ENCODE measurements around the gene ZFP1. TPM values are rescaled to one million over a fixed set of nuclear protein-coding genes. Genes with fewer than 3 reads are reported as not detected.

The ZFP1 gene
- total and polyA plus RNA-seq, 2 of the 4 experiments (the other 2 are of a cell fraction) = 3.8 to 16.0 TPM

GRCh38 chr16:75101635-75102034, 46.7 kb upstream of the ZFP1 start:
- ChIA-PET CTCF (no interaction called here), POLR2A (ENCODE audit: unreplicated experiment) (no interaction called here)
- Histone ChIP-seq H3K18ac (ENCODE audit: low read depth, low read length) (no peak overlapping the region), H3K23ac (ENCODE audit: low read depth, low read length) (no peak overlapping the region), H3K36me3 (ENCODE audit: control insufficient read depth, insufficient read depth, low read length) (no peaks in the 10 kb centered on the region), H2BK20ac (ENCODE audit: low read depth, low read length) (no peak overlapping the region), H3K9ac (ENCODE audit: low read depth, low read length) (no peak overlapping the region), H2AFZ (replicated peaks; ENCODE audit: low read length, poor library complexity) (no peak overlapping the region), H3K4ac (ENCODE audit: low read depth, low read length) (no peak overlapping the region), H2AK9ac (replicated peaks; ENCODE audit: low read depth, low read length, poor library complexity) (no peak overlapping the region), H3K4me3 (ENCODE audit: insufficient read depth, low read depth, low read length) (no peak overlapping the region), H2BK120ac (ENCODE audit: low read depth, low read length) (no peak overlapping the region), H4K5ac (ENCODE audit: low read depth, low read length) (no peak overlapping the region), H3K27ac (ENCODE audit: insufficient read depth, low read length) (no peak overlapping the region), H3K9me3 (ENCODE audit: control insufficient read depth, insufficient read depth, low read length) (no peaks in the 10 kb centered on the region), H2AK5ac (ENCODE audit: low read depth, low read length) (no peak overlapping the region), H4K20me1 (ENCODE audit: insufficient read depth, low read length) (no peaks in the 10 kb centered on the region), H3K4me1 (ENCODE audit: control insufficient read depth, insufficient read depth, low read length) (peaks cover 25% of the 10 kb centered on the region), H4K91ac (ENCODE audit: insufficient read depth, low read depth, low read length) (no peak overlapping the region), H3K79me1 (ENCODE audit: low read depth in 1 of 2, low read length in 2 of 2) (peaks cover 16 to 52% of the 10 kb centered on the region in 2 experiments), H3K27me3 (ENCODE audit: control insufficient read depth, insufficient read depth, low read length) (no peaks in the 10 kb centered on the region), H4K8ac (ENCODE audit: low read depth in 2 of 2, low read length in 2 of 2) (no peak overlapping the region), H2BK15ac (ENCODE audit: low read depth, low read length) (no peak overlapping the region), H3K4me2 (ENCODE audit: low read depth, low read length) (no peak overlapping the region), H2BK5ac (ENCODE audit: low read depth, low read length, poor library complexity, severe bottlenecking) (no peak overlapping the region), H3K9me1 (ENCODE audit: insufficient read depth, low read length) (peaks cover 25% of the 10 kb centered on the region), H3K14ac (replicated peaks; ENCODE audit: low read depth, low read length) (no peak overlapping the region), H3K56ac (ENCODE audit: extremely low read depth, insufficient read depth, low read length) (no peak overlapping the region)
- BruUV-seq (replicated peaks) = no TSS peak
- 80% methylated on average over 1 of the region's 3 CpGs; no CpG with 5 or more reads in 1 of the 2 experiments for WGBS, 2 experiments (ENCODE audit: extremely low coverage in 2 of 2, insufficient read length in 1 of 2)
- in situ Hi-C loops (cut with MboI; ENCODE audit: low sequenced_read_pairs) = no loop called here
- ATAC-seq (ENCODE audit: low read depth) (no peak), DNase-seq (no peak)
- intact Hi-C loops (cut with micrococcal nuclease) = no loop called here
- TF ChIP-seq NFE2L2 (IDR thresholded peaks at IDR 0.05; ENCODE audit: low read depth, low read length) (no peak), BHLHE40 (IDR thresholded peaks at IDR 0.05; ENCODE audit: low read depth, low read length) (no peak), CEBPB (IDR thresholded peaks at IDR 0.05; ENCODE audit: low read depth, low read length) (no peak), POLR2A (IDR thresholded peaks at IDR 0.05; ENCODE audit: low read depth, low read length) (no peak), MAFK (IDR thresholded peaks at IDR 0.05; ENCODE audit: low read depth, low read length) (no peak), RAD21 (IDR thresholded peaks at IDR 0.05; ENCODE audit: low read length) (no peak), RCOR1 (IDR thresholded peaks at IDR 0.05; ENCODE audit: insufficient replicate concordance, low read length) (no peak), FOS (IDR thresholded peaks at IDR 0.05; ENCODE audit: low read depth, low read length) (no peak)
- dilution Hi-C loops (cut with HindIII; ENCODE audit: low sequenced_read_pairs, unreplicated experiment) = no loop called here

Measured in IMR-90 (cell line).